GM06990 (cell line): ENCODE measurements around the gene CCDC85B.

Experiments
- DNase-seq: peaks from one replicate; pipeline ENCODE4 v3.0.0-alpha.2; 2011; ENCODE audit not compliant: insufficient read length; ENCODE audit errors: extremely low read depth
- H3K27me3 ChIP-seq: replicated peaks from 2 replicates; pipeline ENCODE4 v1.6.0; 2011; ENCODE audit warnings: low read length; ENCODE audit not compliant: control insufficient read depth, insufficient read depth
- H3K36me3 ChIP-seq: 2 replicates; pipeline ENCODE4 v1.5.1; 2011; ENCODE audit warnings: low read length; ENCODE audit not compliant: control insufficient read depth, insufficient read depth
- H3K4me3 ChIP-seq: replicated peaks from 2 replicates; pipeline ENCODE4 v1.5.1; 2011; ENCODE audit warnings: low read depth, mild to moderate bottlenecking, control low read depth, low read length
- CTCF ChIP-seq: IDR thresholded peaks from 2 replicates; pipeline ENCODE4 v1.5.1; 2011; ENCODE audit warnings: low read length, control low read depth, mild to moderate bottlenecking, inconsistent platforms; ENCODE audit not compliant: insufficient read depth, poor library complexity, severe bottlenecking

Gene CCDC85B

DNA sequence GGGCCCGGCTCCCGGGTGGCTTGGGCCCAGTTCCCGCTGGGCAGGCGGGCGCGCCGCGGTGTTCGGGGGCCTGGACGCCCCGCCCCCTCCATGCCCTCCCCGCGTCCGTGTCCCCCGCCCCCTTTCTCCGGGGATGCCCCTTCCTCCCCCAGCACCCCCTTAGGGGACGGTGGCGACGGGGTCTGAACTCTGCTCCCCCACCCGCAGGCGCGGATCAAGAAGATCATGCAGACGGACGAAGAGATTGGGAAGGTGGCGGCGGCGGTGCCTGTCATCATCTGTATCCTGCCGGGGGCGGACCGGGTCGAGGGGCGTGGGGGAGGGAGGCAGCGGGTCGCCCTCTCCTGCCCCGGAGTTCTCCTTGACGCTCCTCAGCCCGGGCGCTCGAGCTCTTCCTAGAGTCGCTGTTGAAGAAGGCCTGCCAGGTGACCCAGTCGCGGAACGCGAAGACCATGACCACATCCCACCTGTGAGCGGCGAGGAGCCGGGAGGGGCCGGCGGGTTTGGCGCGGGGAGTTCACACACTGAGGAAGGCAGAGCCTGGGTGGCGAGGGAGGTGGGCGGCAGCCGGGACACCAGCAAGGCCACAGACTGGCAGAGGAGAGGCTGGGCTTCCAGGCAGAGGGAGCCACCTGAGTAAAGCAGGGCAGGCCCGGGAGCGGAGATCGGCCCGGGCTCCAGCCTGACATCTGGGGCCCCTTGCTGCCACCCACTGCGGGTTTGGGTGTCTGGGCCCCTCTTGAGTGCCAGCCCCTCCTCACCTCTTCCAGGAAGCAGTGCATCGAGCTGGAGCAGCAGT, 29.3 kb downstream of the CCDC85B start:
- Histone ChIP-seq H3K36me3 (peaks cover 15% of the 10 kb centered on the region), H3K27me3 (no peaks in the 10 kb centered on the region), H3K4me3 (peak overlapping the region; percentile 74)
- TF ChIP-seq CTCF, result no peak
- DNase-seq, result no peak

DNA sequence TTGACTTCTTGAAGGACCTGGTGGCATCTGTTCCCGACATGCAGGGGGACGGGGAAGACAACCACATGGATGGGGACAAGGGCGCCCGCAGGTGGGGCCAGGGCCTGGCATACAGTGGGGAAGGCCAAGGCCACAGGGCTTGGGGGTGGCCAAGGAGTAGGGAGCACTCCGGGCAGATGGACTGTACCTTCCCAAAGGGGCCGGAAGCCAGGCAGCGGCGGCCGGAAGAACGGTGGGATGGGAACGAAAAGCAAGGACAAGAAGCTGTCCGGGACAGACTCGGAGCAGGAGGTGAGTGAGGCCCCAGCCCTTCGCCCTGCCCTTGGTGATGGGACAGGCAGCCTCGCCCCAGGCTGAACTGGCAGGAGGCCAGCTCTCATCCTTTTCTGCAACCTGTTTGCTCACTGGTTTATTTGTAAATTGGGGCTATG, 29.9 kb downstream of the CCDC85B start:
- DNase-seq, result no peak
- Histone ChIP-seq H3K4me3 (peak overlapping the region; percentile 74), H3K27me3 (no peaks in the 10 kb centered on the region), H3K36me3 (peaks cover 15% of the 10 kb centered on the region)
- TF ChIP-seq CTCF, result no peak

- H3K27me3 ChIP-seq, result no peaks in the 10 kb centered on the region
- no peak for TF ChIP-seq CTCF
- no peak overlapping the region; the same call in 1 of the 2 replicates for H3K4me3 ChIP-seq
- H3K36me3 ChIP-seq, result peaks cover 15% of the 10 kb centered on the region
- no peak for DNase-seq
These were observed 30.6 kb downstream of the CCDC85B start for GRCh38 chr11:65921033-65921555.

DNA sequence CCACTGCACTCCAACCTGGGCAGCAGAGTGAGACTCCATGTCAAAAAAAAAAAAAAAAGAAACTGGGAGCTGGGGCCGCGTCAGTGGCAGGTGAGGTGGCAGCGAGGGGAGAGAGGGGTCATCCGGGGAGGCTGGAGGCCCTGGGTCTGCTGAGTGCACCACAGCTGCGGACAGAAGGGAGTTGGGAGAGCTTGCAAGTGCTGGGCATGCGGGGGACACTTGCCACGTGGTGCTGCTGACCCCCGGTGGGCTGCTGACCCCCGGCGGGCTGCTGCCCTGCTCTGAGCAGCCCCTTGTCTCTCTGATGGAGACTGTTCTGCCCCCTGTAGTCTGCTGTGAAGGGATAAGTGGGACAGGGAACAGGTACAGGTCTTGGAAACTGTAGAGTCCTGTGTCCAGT, 31.4 kb downstream of the CCDC85B start:
- Histone ChIP-seq H3K4me3 (no peak overlapping the region), H3K36me3 (peaks cover 15% of the 10 kb centered on the region), H3K27me3 (no peaks in the 10 kb centered on the region)
- no peak for DNase-seq
- no peak for TF ChIP-seq CTCF

GRCh38 chr11:65922565-65922964, 32.1 kb downstream of the CCDC85B start:
- no peak for DNase-seq
- Histone ChIP-seq H3K27me3 (no peaks in the 10 kb centered on the region), H3K36me3 (peaks cover 13% of the 10 kb centered on the region), H3K4me3 (no peak overlapping the region)
- no peak for TF ChIP-seq CTCF
